Fibroblast of pulmonary artery (primary cell): ENCODE measurements around the gene RDH16.
"Not testable (repeated sequence)": the region's sequence is repeated elsewhere in the genome, so short reads cannot be mapped to it uniquely, and the experiment has no call there.

Experiments
- DNase-seq: peaks from one replicate; pipeline ENCODE4 v3.0.0-alpha.2; 2010; ENCODE audit warnings: low read depth
- H3K4me3 ChIP-seq: replicated peaks from 2 replicates; pipeline ENCODE4 v1.5.1; 2011; ENCODE audit warnings: low read depth, mild to moderate bottlenecking, control low read depth, low read length, moderate library complexity
- TF ChIP-seq, protein P1 (sequence below): IDR thresholded peaks from 2 replicates; pipeline ENCODE4 v1.5.1; 2011; ENCODE audit warnings: mild to moderate bottlenecking, control low read depth, low read length, inconsistent platforms; ENCODE audit errors: missing control alignments

Gene RDH16

DNA sequence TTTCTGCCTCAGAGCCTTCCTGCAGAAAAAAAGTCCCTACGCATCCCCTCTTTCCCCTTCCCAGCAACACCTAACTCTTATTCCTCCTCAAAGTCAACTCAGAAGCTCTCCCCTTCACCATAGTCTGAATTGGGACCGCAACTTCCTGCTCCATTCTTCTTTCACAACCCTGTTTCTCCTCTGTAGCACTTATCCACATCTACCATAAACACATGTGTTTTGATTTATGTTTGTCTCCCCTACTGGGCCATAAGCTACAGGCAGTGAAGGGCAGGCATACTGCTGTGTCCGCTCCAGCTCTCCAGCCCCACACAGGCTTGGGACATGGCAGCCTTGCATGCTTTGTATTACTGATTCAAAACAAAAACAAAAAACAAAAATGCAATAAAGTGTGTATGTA is 29.1 kb downstream of the RDH16 start:
- TF ChIP-seq, protein P1, sequence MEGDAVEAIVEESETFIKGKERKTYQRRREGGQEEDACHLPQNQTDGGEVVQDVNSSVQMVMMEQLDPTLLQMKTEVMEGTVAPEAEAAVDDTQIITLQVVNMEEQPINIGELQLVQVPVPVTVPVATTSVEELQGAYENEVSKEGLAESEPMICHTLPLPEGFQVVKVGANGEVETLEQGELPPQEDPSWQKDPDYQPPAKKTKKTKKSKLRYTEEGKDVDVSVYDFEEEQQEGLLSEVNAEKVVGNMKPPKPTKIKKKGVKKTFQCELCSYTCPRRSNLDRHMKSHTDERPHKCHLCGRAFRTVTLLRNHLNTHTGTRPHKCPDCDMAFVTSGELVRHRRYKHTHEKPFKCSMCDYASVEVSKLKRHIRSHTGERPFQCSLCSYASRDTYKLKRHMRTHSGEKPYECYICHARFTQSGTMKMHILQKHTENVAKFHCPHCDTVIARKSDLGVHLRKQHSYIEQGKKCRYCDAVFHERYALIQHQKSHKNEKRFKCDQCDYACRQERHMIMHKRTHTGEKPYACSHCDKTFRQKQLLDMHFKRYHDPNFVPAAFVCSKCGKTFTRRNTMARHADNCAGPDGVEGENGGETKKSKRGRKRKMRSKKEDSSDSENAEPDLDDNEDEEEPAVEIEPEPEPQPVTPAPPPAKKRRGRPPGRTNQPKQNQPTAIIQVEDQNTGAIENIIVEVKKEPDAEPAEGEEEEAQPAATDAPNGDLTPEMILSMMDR, result no peak

DNA sequence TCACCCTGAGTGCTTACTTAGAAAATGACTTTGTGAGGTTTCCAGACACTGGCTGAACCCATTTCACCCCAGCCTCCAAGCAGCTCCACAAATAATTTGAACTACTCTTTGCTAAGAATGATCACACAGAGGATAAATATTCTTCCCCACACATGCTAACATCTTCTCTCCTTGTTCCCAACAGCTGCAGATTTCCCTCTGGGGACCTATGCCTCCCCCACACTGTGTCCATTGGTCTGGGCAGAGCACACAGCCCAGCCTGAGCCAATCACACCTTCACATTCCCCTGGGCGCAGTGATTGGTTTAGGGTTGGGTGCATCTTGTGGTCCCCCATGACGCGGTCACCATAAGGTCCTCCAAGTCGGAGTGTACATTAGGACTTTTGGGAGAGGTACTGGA is 30.1 kb downstream of the RDH16 start:
- TF ChIP-seq, protein P1, result no peak
- DNase-seq, result no peak
- H3K4me3 ChIP-seq, result no peak overlapping the region

More for the DNA sequence above, 29.1 kb downstream of the RDH16 start:
- H3K4me3 ChIP-seq, result no peak overlapping the region
- DNase-seq, result no peak

DNA sequence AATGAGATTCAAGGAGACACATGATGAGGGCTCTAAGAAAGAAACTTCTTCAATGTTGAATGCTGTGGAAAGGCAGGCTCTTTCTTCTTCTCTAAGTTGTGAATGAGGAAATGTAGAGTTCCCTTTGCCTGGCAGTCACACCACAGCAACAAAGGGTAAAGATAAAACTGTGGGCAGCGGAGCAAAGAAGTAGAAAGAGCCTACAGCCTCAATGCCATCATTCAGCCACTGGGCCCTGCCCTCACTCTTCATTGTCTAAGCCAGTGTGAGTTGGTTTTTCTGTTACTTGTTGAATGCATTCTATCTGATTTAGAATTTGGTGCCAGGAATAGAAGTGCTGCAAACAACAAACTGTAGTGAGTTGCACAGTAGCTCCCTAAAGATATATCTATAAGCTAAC is 35.4 kb downstream of the RDH16 start:
- no peak overlapping the region for H3K4me3 ChIP-seq
- TF ChIP-seq, protein P1, result no peak
- DNase-seq, result no peak

DNA sequence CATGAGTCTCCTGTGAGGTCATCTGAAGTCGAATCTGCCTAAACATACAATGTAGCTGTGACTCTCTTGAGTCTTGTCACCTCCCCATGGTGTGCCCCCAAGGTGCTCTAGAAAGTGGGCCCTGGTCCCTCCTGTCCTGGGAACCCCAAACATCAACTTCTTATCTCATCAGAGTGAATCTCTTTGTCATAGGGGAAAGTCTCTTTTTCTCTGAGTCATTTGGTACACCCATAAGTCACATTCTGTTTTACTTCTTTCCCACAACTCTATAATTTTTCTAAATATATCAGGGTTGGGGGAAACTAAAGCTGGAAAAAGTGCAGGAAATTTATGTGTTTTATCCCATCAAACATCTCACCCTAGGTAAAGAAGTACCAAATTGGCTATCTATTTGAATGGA is 36.1 kb downstream of the RDH16 start:
- TF ChIP-seq, protein P1, result no peak
- DNase-seq, result no peak

DNA sequence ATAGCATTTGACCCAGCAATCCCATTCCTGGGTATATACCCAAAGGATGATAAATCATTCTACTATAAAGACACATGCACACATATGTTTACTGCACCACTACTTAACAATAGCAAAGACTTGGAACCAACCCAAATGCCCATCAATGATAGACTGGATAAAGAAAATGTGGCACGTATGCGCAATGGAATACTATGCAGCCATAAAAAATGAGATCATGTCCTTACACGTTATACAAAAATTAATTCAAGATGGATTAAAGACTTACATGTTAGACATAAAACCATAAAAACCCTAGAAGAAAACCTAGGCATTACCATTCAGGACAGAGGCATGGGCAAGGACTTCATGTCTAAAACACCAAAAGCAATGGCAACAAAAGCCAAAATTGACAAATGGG is 39.3 kb downstream of the RDH16 start:
- H3K4me3 ChIP-seq, DNase-seq: not testable (repeated sequence)

More for the DNA sequence above, 36.1 kb downstream of the RDH16 start:
- H3K4me3 ChIP-seq, result no peak overlapping the region

DNA sequence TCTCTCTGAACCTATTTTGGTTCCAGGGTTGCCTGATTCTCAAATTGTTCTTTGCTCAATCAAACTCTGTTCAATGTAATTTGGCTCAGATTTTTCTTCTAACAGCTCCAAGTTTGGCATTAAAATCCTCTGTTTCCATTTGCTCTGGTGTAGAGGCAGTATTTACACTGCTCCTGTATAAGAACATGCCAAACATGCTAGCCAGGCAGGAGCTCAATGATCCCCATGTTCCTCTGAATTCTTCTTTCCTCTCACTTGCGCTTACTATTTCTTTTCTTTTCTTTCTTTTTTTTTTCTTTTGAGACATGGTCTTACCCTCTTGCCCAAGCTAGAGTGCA is 40.4 kb downstream of the RDH16 start:
- TF ChIP-seq, protein P1, result no peak
- DNase-seq, result no peak
- no peak overlapping the region for H3K4me3 ChIP-seq

DNA sequence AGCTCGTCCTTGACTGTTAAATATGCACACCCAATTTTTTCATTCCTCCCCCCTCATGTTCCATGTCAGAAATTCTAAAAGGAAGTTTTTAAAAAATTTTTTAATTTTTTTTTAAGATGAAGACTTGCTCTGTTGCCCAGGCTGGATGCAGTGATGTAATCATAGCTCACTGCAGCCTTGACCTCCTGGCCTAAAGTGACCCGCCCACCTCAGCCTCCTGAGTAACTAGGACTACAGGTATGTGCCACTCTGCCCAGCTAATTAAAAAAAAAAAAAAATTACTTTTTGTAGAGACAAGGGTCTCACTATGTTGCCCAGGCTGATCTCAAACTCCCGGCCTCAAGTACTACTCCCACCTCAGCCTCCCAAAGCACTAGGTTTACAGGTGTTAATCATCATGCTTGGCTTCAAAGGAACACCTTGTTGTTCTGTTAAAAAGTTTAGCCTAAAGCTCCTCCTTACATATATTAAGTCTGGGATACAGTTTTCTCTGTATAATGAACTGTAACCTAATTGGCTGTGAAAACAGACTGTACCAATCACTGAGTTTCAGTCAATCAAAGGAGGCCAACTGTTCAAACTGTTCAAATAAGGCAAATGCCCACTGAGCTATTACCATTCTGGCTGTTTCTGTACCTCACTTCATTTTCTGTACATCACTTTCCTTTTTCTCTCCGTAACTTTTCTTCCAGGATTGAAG is 41.0 kb downstream of the RDH16 start:
- DNase-seq, result no peak
- H3K4me3 ChIP-seq, result no peak overlapping the region

More for the DNA sequence above, 41.0 kb downstream of the RDH16 start:
- TF ChIP-seq, protein P1, result no peak
